OCI-LY1 (cell line): ENCODE results near the gene WWOX.

Experiments used
- H2AFZ ChIP-seq: fragments of 200-600 bp; sonication (generic), shearing (Covaris generic); 2 replicates; pipeline ENCODE4 v1.6.0; 2014; ENCODE audit warnings: antibody characterized with exemption, mild to moderate bottlenecking, low read length
- H3F3A ChIP-seq: fragments of 200-600 bp; sonication (generic), shearing (Covaris generic); 2 replicates; pipeline ENCODE4 v1.6.0; 2014; ENCODE audit warnings: mild to moderate bottlenecking, antibody characterized with exemption, low read length, moderate library complexity; ENCODE audit not compliant: insufficient read depth
- H3K27ac ChIP-seq: fragments of 200-600 bp; sonication (generic); 2 replicates; pipeline ENCODE4 v1.5.1; 2014; ENCODE audit warnings: low read length, mixed run types, mild to moderate bottlenecking, low read depth; ENCODE audit not compliant: poor library complexity, severe bottlenecking
- H3K27me3 ChIP-seq: fragments of 200-600 bp; sonication (generic); 2 replicates; pipeline ENCODE4 v1.6.0; 2014; ENCODE audit warnings: antibody characterized with exemption, mild to moderate bottlenecking, low read length, moderate library complexity; ENCODE audit not compliant: insufficient read depth
- H3K36me3 ChIP-seq: fragments of 200-600 bp; sonication (generic); 2 replicates; pipeline ENCODE4 v1.6.1; 2014; ENCODE audit warnings: mild to moderate bottlenecking, antibody characterized with exemption, low read length, moderate library complexity, mixed read lengths; ENCODE audit not compliant: insufficient read depth
- H3K4me1 ChIP-seq: fragments of 200-600 bp; sonication (generic); 2 replicates; pipeline ENCODE4 v1.5.1; 2014; ENCODE audit warnings: mild to moderate bottlenecking, low read length, moderate library complexity; ENCODE audit not compliant: insufficient read depth, severe bottlenecking
- H3K4me2 ChIP-seq: fragments of 200-600 bp; sonication (generic), shearing (Covaris generic); 2 replicates; pipeline ENCODE4 v1.6.1; 2014; ENCODE audit warnings: low read length
- H3K4me3 ChIP-seq: fragments of 200-600 bp; sonication (generic); 2 replicates; pipeline ENCODE4 v1.5.1; 2014; ENCODE audit warnings: low read length, low read depth, mild to moderate bottlenecking, mixed read lengths; ENCODE audit not compliant: poor library complexity, severe bottlenecking
- H3K79me2 ChIP-seq: fragments of 200-600 bp; shearing (Covaris generic); 2 replicates; pipeline ENCODE4 v1.6.1; 2016; ENCODE audit warnings: mixed run types, low read length, mixed read lengths; ENCODE audit not compliant: insufficient read depth
- H3K9ac ChIP-seq: fragments of 200-600 bp; sonication (generic), shearing (Covaris generic); 2 replicates; pipeline ENCODE4 v1.6.1; 2014; ENCODE audit warnings: mild to moderate bottlenecking, low read length, mixed read lengths
- H3K9me2 ChIP-seq: fragments of 200-600 bp; sonication (generic), shearing (Covaris generic); 2 replicates; pipeline ENCODE4 v1.6.1; 2014; ENCODE audit warnings: low read depth, mild to moderate bottlenecking, low read length, mixed read lengths
- H3K9me3 ChIP-seq: fragments of 200-600 bp; shearing (Covaris generic); 2 replicates; pipeline ENCODE4 v1.6.1; 2014; ENCODE audit warnings: low read length, mixed read lengths
- H4K20me1 ChIP-seq: fragments of 200-600 bp; sonication (generic), shearing (Covaris generic); 2 replicates; pipeline ENCODE4 v1.6.0; 2016; ENCODE audit warnings: mild to moderate bottlenecking, low read length; ENCODE audit not compliant: insufficient read depth
- EZH2 ChIP-seq: fragments of 200-600 bp; sonication (generic), shearing (Covaris generic); IDR thresholded peaks from 2 replicates; pipeline ENCODE4 v1.8.0; 2017; ENCODE audit warnings: borderline replicate concordance, mixed run types, mild to moderate bottlenecking, antibody characterized with exemption, low read length, moderate library complexity, mixed read lengths
- TF ChIP-seq, protein P1 (sequence below): fragments of 200-600 bp; sonication (generic), shearing (Covaris generic); IDR thresholded peaks from 2 replicates; pipeline ENCODE4 v1.5.1; 2017; ENCODE audit warnings: mild to moderate bottlenecking, antibody characterized with exemption, low read length, moderate library complexity, mixed read lengths

WWOX gene

DNA sequence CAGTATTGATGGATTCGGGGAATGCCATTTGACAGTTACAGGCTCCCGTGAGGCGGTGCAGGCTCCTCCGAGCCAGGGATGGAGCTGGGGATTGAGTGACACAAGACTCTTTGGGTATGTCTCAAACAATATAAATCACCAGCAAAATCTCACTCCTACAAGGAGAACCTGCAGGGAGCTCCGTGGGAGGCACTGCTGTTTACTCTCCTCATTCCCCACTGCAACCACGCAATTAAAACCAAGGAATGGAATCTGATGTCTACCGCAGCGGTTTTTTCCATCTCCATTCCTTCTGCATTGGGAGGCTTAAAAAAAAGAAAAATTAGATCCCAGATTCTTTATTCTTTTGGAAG, 157.9 kb downstream of the WWOX start:
- no peak overlapping the region for H3K9ac ChIP-seq
- TF ChIP-seq, protein P1, sequence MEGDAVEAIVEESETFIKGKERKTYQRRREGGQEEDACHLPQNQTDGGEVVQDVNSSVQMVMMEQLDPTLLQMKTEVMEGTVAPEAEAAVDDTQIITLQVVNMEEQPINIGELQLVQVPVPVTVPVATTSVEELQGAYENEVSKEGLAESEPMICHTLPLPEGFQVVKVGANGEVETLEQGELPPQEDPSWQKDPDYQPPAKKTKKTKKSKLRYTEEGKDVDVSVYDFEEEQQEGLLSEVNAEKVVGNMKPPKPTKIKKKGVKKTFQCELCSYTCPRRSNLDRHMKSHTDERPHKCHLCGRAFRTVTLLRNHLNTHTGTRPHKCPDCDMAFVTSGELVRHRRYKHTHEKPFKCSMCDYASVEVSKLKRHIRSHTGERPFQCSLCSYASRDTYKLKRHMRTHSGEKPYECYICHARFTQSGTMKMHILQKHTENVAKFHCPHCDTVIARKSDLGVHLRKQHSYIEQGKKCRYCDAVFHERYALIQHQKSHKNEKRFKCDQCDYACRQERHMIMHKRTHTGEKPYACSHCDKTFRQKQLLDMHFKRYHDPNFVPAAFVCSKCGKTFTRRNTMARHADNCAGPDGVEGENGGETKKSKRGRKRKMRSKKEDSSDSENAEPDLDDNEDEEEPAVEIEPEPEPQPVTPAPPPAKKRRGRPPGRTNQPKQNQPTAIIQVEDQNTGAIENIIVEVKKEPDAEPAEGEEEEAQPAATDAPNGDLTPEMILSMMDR: no peak
- TF ChIP-seq EZH2: no peak
- H3K9me2 ChIP-seq: no peaks in the 10 kb centered on the region
- H3K4me3 ChIP-seq: no peak overlapping the region
- no peak overlapping the region for H3K27ac ChIP-seq
- H3K9me3 ChIP-seq: no peaks in the 10 kb centered on the region
- no peaks in the 10 kb centered on the region for H3K79me2 ChIP-seq
- no peaks in the 10 kb centered on the region for H4K20me1 ChIP-seq
- no peaks in the 10 kb centered on the region for H3F3A ChIP-seq
- no peaks in the 10 kb centered on the region for H3K4me1 ChIP-seq
- no peak overlapping the region for H2AFZ ChIP-seq
- H3K27me3 ChIP-seq: no peaks in the 10 kb centered on the region
- no peak overlapping the region for H3K4me2 ChIP-seq
- H3K36me3 ChIP-seq: no peaks in the 10 kb centered on the region

- H3K9me2 ChIP-seq: no peaks in the 10 kb centered on the region
- H3K27ac ChIP-seq: no peak overlapping the region
- no peaks in the 10 kb centered on the region for H3K9me3 ChIP-seq
- no peaks in the 10 kb centered on the region for H3K27me3 ChIP-seq
- H4K20me1 ChIP-seq: no peaks in the 10 kb centered on the region
- H3K36me3 ChIP-seq: no peaks in the 10 kb centered on the region
- TF ChIP-seq, protein P1: no peak
- no peak for TF ChIP-seq EZH2
- H3K79me2 ChIP-seq: no peaks in the 10 kb centered on the region
- no peak overlapping the region for H3K4me3 ChIP-seq
- no peak overlapping the region for H2AFZ ChIP-seq
- no peak overlapping the region for H3K9ac ChIP-seq
- no peak overlapping the region for H3K4me2 ChIP-seq
- no peaks in the 10 kb centered on the region for H3K4me1 ChIP-seq
- H3F3A ChIP-seq: no peaks in the 10 kb centered on the region
Observed at GRCh38 chr16:78258375-78259065, 159.1 kb downstream of the WWOX start.

DNA sequence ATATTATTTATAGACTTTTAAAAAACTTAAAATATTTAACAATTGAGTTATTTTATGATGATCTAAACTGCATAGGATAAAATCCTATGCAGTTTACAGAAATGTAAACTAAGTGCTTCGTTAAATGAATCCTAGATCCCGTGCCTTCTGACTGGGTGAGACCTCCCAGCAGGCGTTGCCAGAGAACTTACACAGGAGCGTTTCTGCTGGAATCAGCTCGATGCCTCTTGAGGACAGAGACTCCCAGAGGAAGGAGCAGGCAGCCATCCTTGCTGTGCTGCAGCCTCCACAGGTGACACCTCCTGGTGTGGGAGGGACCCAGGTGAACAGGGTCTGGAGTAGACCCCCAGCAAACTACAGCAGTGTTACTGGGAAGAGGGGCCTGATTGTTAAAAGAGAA, 160.4 kb downstream of the WWOX start:
- Histone ChIP-seq H2AFZ (no peak overlapping the region), H4K20me1 (no peaks in the 10 kb centered on the region), H3K79me2 (no peaks in the 10 kb centered on the region), H3K9me3 (no peaks in the 10 kb centered on the region), H3K36me3 (no peaks in the 10 kb centered on the region), H3K4me2 (no peak overlapping the region), H3K4me1 (no peaks in the 10 kb centered on the region), H3K4me3 (no peak overlapping the region), H3F3A (no peaks in the 10 kb centered on the region), H3K9ac (no peak overlapping the region), H3K9me2 (no peaks in the 10 kb centered on the region), H3K27ac (no peak overlapping the region), H3K27me3 (no peaks in the 10 kb centered on the region)
- TF ChIP-seq, protein P1: no peak
